H1 (cell line): ENCODE data around the gene WRAP73.

Experiments
- CHD1 ChIP-seq: IDR thresholded peaks from 2 replicates; pipeline ENCODE4 v1.6.1; 2012; ENCODE audit warnings: low read depth, low read length, improper control_type of control experiment
- KDM5A ChIP-seq: fragments of 200-600 bp; IDR thresholded peaks from 2 replicates; pipeline ENCODE4 v1.7.1; 2012; ENCODE audit warnings: mild to moderate bottlenecking, low read length, inconsistent platforms, mixed read lengths
- POLR2A ChIP-seq, 2 experiments: IDR thresholded peaks; 1 replicate in 1 of 2; 2 replicates in 1 of 2; pipeline ENCODE4 v1.6.1; 2011; ENCODE audit warnings: low read depth in 2 of 2, low read length in 2 of 2, mild to moderate bottlenecking in 2 of 2; ENCODE audit errors: control extremely low read depth in 1 of 2
- TAF1 ChIP-seq: IDR thresholded peaks from 2 replicates; pipeline ENCODE4 v1.6.1; 2011; ENCODE audit warnings: mild to moderate bottlenecking, low read depth, low read length
- TBP ChIP-seq: IDR thresholded peaks from 2 replicates; pipeline ENCODE4 v1.6.1; 2011; ENCODE audit warnings: low read depth, low read length, improper control_type of control experiment
- TCF12 ChIP-seq: IDR thresholded peaks from 2 replicates; pipeline ENCODE4 v1.6.1; 2011; ENCODE audit warnings: low read depth, mild to moderate bottlenecking, low read length
- TF ChIP-seq, protein P1 (sequence below): IDR thresholded peaks from 2 replicates; pipeline ENCODE4 v1.6.1; 2012; ENCODE audit warnings: low read length, inconsistent platforms
- TF ChIP-seq, protein P2 (sequence below), 3 experiments: IDR thresholded peaks; 1 replicate in 2 of 3; 2 replicates in 1 of 3; pipeline versions ENCODE4 v1.5.1 to v1.6.1; 2011; ENCODE audit warnings: low read length in 3 of 3, mild to moderate bottlenecking in 3 of 3, inconsistent platforms in 2 of 3, low read depth in 1 of 3, moderate library complexity in 1 of 3; ENCODE audit not compliant: insufficient read depth in 1 of 3; ENCODE audit errors: control extremely low read depth in 1 of 3

GRCh38 chr1:3609016-3609768 is 40.7 kb downstream of the WRAP73 start:
- TF ChIP-seq TCF12, result no peak
- no peak for TF ChIP-seq KDM5A
- TF ChIP-seq, protein P1, sequence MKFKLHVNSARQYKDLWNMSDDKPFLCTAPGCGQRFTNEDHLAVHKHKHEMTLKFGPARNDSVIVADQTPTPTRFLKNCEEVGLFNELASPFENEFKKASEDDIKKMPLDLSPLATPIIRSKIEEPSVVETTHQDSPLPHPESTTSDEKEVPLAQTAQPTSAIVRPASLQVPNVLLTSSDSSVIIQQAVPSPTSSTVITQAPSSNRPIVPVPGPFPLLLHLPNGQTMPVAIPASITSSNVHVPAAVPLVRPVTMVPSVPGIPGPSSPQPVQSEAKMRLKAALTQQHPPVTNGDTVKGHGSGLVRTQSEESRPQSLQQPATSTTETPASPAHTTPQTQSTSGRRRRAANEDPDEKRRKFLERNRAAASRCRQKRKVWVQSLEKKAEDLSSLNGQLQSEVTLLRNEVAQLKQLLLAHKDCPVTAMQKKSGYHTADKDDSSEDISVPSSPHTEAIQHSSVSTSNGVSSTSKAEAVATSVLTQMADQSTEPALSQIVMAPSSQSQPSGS, result no peak
- no peak for TF ChIP-seq CHD1
- TF ChIP-seq, protein P2, sequence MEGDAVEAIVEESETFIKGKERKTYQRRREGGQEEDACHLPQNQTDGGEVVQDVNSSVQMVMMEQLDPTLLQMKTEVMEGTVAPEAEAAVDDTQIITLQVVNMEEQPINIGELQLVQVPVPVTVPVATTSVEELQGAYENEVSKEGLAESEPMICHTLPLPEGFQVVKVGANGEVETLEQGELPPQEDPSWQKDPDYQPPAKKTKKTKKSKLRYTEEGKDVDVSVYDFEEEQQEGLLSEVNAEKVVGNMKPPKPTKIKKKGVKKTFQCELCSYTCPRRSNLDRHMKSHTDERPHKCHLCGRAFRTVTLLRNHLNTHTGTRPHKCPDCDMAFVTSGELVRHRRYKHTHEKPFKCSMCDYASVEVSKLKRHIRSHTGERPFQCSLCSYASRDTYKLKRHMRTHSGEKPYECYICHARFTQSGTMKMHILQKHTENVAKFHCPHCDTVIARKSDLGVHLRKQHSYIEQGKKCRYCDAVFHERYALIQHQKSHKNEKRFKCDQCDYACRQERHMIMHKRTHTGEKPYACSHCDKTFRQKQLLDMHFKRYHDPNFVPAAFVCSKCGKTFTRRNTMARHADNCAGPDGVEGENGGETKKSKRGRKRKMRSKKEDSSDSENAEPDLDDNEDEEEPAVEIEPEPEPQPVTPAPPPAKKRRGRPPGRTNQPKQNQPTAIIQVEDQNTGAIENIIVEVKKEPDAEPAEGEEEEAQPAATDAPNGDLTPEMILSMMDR (IDR thresholded peaks at IDR 0.05; ENCODE audit: control extremely low read depth in 1 of 3, insufficient read depth in 1 of 3, low read depth in 1 of 3, low read length in 3 of 3), result no peak
- TF ChIP-seq TBP, result no peak
- no peak for TF ChIP-seq TAF1
- TF ChIP-seq POLR2A (IDR thresholded peaks at IDR 0.05; ENCODE audit: control extremely low read depth in 1 of 2, low read depth in 2 of 2, low read length in 2 of 2), result no peak
